Fibroblast of lung (primary cell): ENCODE measurements around the gene FBLN7.

Experiments
- CTCF ChIP-seq, 2 donors: IDR thresholded peaks in 1 of 2; conservative IDR thresholded peaks in 1 of 2; 1 replicate in 1 of 2; 2 replicates in 1 of 2; pipeline ENCODE4 v1.5.1; 2011 to 2012; ENCODE audit warnings: low read length in 2 of 2, control low read depth in 1 of 2, inconsistent platforms in 1 of 2, low read depth in 1 of 2, mild to moderate bottlenecking in 1 of 2
- EZH2 ChIP-seq: IDR thresholded peaks from 2 replicates; pipeline ENCODE4 v1.5.1; 2012; ENCODE audit warnings: low read length, control low read depth, mild to moderate bottlenecking; ENCODE audit errors: missing control alignments

- TF ChIP-seq CTCF (conservative IDR thresholded peaks at IDR 0.05 in 1 of 2, IDR thresholded peaks at IDR 0.05 in 1 of 2; ENCODE audit: low read depth in 1 of 2, low read length in 2 of 2) (no peak), EZH2 (no peak)
Observed at GRCh38 chr2:112187805-112188596, 49.8 kb downstream of the FBLN7 start.
